HG03064 (cell line): Measurements from ENCODE around the gene MYO1B.

ENCODE experiments used
- ATAC-seq: cut with Tn5 transposase; IDR thresholded peaks from one replicate; pipeline ENCODE4 v1.9.1; 2021; ENCODE audit warnings: low read depth; ENCODE audit not compliant: unreplicated experiment

Gene MYO1B

DNA sequence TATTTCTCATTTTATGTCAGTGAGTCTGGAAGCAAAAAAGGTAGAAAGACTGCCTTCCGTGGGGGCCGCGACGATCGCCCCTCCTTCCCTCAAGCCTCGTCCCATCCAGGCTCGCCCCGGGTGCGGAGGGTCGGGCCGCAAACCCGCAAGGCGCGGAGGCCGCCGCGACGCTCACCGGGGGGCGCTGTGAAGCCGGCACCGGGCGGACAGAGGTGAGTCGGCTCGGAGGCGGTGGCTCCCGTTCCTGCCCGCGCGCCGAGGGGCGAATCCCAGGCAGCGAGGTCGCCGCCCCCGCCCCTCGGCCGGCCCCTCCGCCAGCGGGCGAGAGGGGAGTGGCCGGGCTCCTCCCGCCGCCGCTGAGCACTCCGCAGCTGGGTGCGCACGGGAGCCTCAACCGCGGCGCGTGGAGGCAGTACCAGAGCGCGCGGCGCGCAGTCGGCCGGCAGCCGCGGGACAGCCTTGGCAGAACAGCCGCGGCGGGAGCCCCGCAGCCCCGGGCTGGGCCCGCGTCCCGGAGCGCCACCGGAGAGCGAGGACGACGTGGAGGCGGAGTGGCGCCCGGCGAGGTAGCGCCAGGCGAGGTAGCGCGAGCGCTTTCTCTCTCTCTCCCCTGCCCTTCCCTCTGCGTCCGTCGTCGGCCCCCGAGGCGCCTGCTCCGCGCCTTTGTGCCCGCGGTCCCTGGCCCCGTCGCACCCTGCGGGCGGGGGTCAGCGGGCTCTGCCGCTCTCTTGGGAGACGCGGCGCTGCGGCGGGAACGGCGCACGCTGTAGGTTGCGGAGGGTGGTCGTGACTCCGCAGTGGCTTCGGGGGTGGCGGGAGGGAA, at the start of gene MYO1B:
MYO1B (plus strand) TSS at position 359 of the 823 bp plus-strand sequence. CDS start 31,492 bp downstream, outside the sequence.
- no peak for ATAC-seq

DNA sequence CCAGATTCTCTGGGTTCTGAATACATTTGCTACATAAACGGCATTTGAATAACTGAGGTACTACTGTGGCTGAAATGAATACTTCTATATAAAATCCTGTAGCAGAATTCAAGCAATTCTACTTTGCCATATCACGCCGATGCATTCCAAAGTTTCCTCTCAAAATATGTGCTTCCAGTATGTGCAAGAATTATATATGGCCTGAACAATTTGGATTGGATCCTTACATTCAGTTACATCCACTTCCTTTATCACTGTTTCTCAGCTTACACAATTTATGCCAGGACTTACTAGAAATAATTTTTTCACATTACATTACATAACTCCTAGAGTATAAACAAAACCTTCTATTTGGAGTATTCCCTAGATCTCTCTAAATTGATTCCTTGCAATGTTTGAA, 48.1 kb upstream of the MYO1B start:
- no peak for ATAC-seq

DNA sequence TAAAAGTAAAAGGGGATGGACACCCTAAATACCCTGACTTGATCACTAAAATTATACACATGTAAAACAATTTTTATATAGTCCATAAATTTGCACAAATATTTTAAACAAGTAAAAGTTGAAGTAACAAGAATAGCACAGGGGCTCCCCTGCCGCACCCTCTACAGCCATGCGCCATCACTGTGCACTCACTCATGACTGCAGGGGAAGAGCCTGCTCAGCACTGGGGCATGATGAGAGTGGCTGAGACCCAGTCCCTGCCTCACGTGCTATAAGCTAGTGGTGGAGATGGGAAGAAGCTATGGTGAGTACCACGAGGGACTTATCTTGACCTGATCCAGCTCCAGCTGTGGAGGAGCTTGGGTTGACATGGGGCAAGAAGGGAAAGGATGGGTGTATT, 46.9 kb upstream of the MYO1B start:
- no peak for ATAC-seq

DNA sequence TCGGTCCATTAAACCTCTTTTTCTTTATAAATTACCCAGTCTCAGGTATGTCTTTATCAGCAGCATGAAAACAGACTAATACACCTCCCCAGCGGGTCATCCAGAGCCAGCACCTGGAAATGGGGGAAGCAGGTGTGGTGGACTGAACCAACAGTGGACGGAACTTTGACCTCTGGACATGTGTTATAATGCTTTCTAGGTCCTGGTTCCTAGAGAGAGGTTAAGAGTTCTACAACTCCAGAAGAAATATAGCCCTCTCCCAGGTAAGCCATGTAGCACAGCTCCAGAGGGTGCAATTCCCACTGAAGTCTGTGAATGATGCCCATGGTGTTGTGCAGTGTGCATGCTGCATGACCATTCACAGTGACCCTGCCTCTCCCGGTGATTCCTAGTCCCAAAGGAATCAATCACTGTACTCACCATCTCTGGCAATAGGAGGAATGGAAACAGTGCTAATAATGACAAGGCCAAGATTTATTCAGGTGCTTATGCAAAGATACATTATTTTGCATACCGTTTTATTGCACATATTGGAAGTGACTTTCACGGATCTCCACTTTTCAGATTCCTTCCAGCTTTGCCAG, 45.2 kb upstream of the MYO1B start:
- ATAC-seq, result no peak

DNA sequence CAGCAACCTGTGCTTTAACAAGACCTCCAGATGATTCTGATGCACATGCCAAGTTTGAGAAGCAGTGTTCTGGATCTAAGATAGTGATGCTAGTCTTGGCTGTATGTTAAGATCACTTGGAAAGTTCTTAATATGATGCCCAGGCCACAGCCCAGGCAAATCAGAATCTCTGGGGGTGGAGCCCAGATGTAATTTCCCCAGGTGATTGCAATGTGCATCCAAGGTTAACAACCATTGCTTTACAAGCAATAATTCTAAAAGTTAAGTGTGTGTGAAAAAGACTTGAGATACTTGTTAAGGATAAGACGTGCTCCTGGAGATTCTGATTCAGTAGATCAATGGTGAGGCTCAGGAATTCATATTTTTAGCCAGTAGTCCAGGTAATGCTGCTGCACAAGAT, 44.3 kb upstream of the MYO1B start:
- no peak for ATAC-seq

GRCh38 chr2:191202209-191202721, 42.9 kb upstream of the MYO1B start:
- no peak for ATAC-seq

GRCh38 chr2:191202881-191203397, 42.3 kb upstream of the MYO1B start:
- ATAC-seq, result no peak

DNA sequence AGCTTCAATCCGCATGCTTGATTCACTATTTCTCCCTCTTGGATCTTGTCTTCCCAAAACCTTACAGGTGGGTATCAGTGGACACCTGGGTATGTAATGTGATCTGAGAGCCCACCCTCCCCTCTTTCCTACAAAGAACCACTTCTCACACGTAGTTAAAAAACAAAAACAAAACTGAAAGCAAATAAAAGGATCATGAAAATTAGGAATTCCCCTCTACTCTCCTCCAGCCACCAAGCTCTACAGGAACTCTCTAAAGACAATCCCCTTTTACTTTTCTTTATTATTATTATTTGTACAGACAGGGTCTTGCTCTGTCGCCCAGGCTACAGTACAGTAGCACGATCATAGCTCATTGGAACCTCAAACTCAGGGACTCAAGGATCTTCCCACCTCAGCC, 40.8 kb upstream of the MYO1B start:
- peak; percentile 46 for ATAC-seq

- ATAC-seq, result no peak
Measured at GRCh38 chr2:191206613-191207471, 38.4 kb upstream of the MYO1B start.

- ATAC-seq, result no peak
Measured at GRCh38 chr2:191209340-191209739, 35.9 kb upstream of the MYO1B start.

DNA sequence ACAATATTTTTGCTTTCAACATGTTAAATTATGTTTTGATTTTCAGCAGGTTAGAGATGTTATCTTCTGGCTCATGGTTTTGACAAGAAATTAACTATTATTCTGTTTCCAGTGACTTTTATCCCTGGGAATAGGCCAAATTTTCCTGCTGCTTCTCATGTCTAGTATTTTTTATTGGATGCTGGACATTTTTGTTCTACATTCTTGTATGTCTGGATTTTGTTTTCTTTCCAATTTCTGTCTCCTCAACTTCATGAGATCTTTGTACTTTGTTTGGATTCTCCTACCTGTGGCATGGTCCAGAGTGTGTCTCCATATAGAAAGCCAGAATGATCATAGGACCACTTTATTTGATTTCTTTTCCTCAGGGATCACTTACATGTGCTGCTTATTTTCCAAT, 33.1 kb upstream of the MYO1B start:
- no peak for ATAC-seq

GRCh38 chr2:191213333-191213732, 31.9 kb upstream of the MYO1B start:
- ATAC-seq, result no peak

DNA sequence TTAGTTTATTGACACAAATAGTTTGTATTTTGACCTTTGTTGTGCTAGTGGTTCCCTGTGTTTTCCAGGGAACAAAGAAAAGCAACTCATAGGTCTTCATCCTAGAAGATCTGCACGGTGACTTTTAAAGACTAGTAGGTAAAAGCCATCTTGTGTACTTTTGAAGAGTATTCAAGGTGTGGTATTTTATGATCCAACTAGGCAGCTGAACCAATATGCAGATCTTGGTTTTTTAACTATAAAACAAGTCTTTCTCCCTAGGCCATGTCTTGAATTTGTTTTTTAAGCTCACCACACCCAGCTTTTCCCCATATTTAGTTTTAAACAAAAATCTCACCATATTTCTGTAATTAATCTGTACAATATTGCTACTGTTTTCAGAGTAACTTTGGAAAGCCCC, 30.0 kb upstream of the MYO1B start:
- no peak for ATAC-seq

- ATAC-seq, result no peak
Measured at GRCh38 chr2:191215666-191216065, 29.5 kb upstream of the MYO1B start.

- no peak for ATAC-seq
Measured at GRCh38 chr2:191217580-191217979, 27.6 kb upstream of the MYO1B start.

- ATAC-seq, result no peak
Measured at GRCh38 chr2:191218292-191218898, 26.8 kb upstream of the MYO1B start.

DNA sequence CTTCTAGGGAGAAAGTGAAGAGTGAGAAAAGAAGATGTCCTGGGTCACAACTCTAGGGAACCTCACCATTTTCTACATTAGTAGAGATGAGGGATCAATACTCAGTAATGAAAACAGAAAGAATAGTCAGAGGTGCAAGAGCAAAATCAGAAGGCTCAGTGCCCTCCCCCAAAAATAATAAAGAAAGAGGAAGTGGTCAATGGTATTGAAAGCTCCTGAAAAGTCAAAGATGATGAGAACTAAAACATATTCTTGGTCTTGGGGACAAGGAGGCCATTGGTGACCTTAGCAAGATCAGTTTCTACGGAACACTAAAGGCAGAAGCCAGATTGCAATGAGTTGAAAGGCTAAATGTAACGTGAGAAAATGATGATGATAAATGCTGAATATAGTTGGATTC, 24.5 kb upstream of the MYO1B start:
- ATAC-seq, result peak; percentile 57

GRCh38 chr2:191221666-191222065, 23.5 kb upstream of the MYO1B start:
- ATAC-seq, result no peak

DNA sequence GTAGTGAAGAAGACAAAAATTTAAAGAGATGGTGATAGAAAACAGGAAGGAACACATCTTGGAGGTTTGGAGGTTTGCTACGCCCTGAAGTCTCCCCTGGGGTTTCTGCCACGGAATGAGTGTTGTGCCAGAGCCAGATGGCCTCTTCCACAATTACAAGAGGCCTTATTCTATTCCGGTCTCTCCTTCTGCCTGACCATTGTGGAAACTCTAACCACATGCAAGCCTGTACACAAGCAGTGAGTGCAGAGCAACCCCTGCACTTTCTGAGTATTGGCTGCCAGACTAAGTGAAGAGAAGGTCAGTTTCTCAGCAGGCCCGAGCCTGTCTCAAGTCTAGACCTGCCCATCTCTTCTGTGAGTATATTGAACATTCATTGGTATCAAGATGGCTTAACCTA, 22.7 kb upstream of the MYO1B start:
- peak; percentile 53 for ATAC-seq

DNA sequence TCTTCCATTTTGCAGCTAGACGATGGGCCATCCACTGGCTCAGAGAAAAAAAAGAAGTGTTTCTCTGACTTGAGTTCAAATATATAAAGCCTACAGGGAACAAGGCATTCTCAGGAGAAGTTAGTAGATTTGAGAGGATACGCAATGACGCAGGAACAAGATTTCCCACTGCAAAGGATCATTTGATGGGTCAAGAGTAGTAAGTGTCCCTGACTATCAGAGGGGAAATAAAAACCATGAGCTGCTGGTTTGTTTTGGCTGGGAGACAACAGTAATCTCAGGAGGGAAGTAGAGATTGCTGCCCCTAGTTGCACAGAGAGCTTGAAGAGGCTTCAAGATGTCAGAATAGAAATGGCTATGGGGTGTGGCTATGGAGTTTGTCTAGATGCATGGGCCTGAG, 22.3 kb upstream of the MYO1B start:
- no peak for ATAC-seq
